H9 (cell line): ENCODE measurements around the gene LPGAT1. TPM values are rescaled to one million over a fixed set of nuclear protein-coding genes. Genes with fewer than 3 reads are reported as not detected.

Experiments
- DNase-seq: peaks from one replicate; pipeline ENCODE4 v3.0.0-alpha.2; 2017
- H2AFZ ChIP-seq: one replicate; pipeline ENCODE4 v1.6.1; 2013; ENCODE audit warnings: mild to moderate bottlenecking, low read length, control low read depth, moderate library complexity
- H2AK5ac ChIP-seq: 2 replicates; pipeline ENCODE4 v1.6.1; 2013; ENCODE audit warnings: low read length, control low read depth, mixed read lengths; ENCODE audit not compliant: insufficient read length
- H2BK120ac ChIP-seq: one replicate; pipeline ENCODE4 v1.6.1; 2013; ENCODE audit warnings: low read depth, mild to moderate bottlenecking, low read length, control low read depth, inconsistent platforms; ENCODE audit not compliant: poor library complexity, severe bottlenecking
- H2BK12ac ChIP-seq: 2 replicates; pipeline ENCODE4 v1.6.1; 2013; ENCODE audit warnings: low read length, control low read depth, mixed read lengths, low read depth; ENCODE audit not compliant: insufficient read length
- H2BK15ac ChIP-seq: 2 replicates; pipeline ENCODE4 v1.6.1; 2013; ENCODE audit warnings: low read depth, low read length, control low read depth
- H2BK20ac ChIP-seq: one replicate; pipeline ENCODE4 v1.6.1; 2013; ENCODE audit warnings: low read depth, mild to moderate bottlenecking, low read length, control low read depth, inconsistent platforms; ENCODE audit not compliant: poor library complexity, severe bottlenecking
- H2BK5ac ChIP-seq: 2 replicates; pipeline ENCODE4 v1.6.1; 2013; ENCODE audit warnings: low read length, control low read depth, mixed read lengths; ENCODE audit not compliant: insufficient read length
- H3K14ac ChIP-seq: 2 replicates; pipeline ENCODE4 v1.6.1; 2013; ENCODE audit warnings: low read length, control low read depth; ENCODE audit not compliant: insufficient read depth
- H3K18ac ChIP-seq: 2 replicates; pipeline ENCODE4 v1.6.1; 2013; ENCODE audit warnings: low read depth, mild to moderate bottlenecking, mixed read lengths, low read length, control low read depth; ENCODE audit not compliant: insufficient read length
- H3K23ac ChIP-seq: 2 replicates; pipeline ENCODE4 v1.6.1; 2013; ENCODE audit warnings: low read length, control low read depth, mixed read lengths, low read depth; ENCODE audit not compliant: insufficient read length
- H3K23me2 ChIP-seq: 2 replicates; pipeline ENCODE4 v1.6.1; 2013; ENCODE audit warnings: low read depth, mild to moderate bottlenecking, mixed read lengths, low read length, control low read depth; ENCODE audit not compliant: insufficient read length, poor library complexity, severe bottlenecking
- H3K27ac ChIP-seq: 2 replicates; pipeline ENCODE4 v1.5.1; 2013; ENCODE audit warnings: low read length, control low read depth, mixed read lengths, low read depth; ENCODE audit not compliant: insufficient read length
- H3K27me3 ChIP-seq: 2 replicates; pipeline ENCODE4 v1.6.1; 2013; ENCODE audit warnings: low read length, control low read depth, inconsistent platforms; ENCODE audit not compliant: insufficient read depth
- H3K4ac ChIP-seq: 2 replicates; pipeline ENCODE4 v1.6.1; 2013; ENCODE audit warnings: low read depth, mild to moderate bottlenecking, control low read depth, inconsistent platforms, low read length, moderate library complexity
- H3K4me1 ChIP-seq: 2 replicates; pipeline ENCODE4 v1.6.1; 2013; ENCODE audit warnings: low read length, control low read depth, inconsistent platforms; ENCODE audit not compliant: insufficient read depth
- H3K4me2 ChIP-seq: 2 replicates; pipeline ENCODE4 v1.6.1; 2013; ENCODE audit warnings: low read length, control low read depth, mixed read lengths; ENCODE audit not compliant: insufficient read length, insufficient read depth
- H3K56ac ChIP-seq: 2 replicates; pipeline ENCODE4 v1.6.1; 2013; ENCODE audit warnings: low read depth, mild to moderate bottlenecking, mixed read lengths, low read length, control low read depth; ENCODE audit not compliant: insufficient read length
- H3K79me1 ChIP-seq: 2 replicates; pipeline ENCODE4 v1.6.1; 2013; ENCODE audit warnings: low read depth, mild to moderate bottlenecking, moderate library complexity, low read length, control low read depth, inconsistent platforms; ENCODE audit not compliant: insufficient read depth, poor library complexity, severe bottlenecking
- H3K79me2 ChIP-seq: 2 replicates; pipeline ENCODE4 v1.6.1; 2013; ENCODE audit warnings: low read length, control low read depth, inconsistent platforms; ENCODE audit not compliant: insufficient read depth
- H3K9ac ChIP-seq: 2 replicates; pipeline ENCODE4 v1.6.1; 2013; ENCODE audit warnings: low read length, control low read depth, mixed read lengths; ENCODE audit not compliant: insufficient read length; ENCODE audit errors: extremely low read depth
- H3K9me3 ChIP-seq: one replicate; pipeline ENCODE4 v1.6.1; 2013; ENCODE audit warnings: low read depth, low read length, inconsistent platforms; ENCODE audit not compliant: control insufficient read depth
- H3T11ph ChIP-seq: one replicate; pipeline ENCODE4 v1.6.1; 2013; ENCODE audit warnings: mild to moderate bottlenecking, low read length, control low read depth, inconsistent platforms
- H4K20me1 ChIP-seq: one replicate; pipeline ENCODE4 v1.6.1; 2013; ENCODE audit not compliant: control insufficient read depth, insufficient read length, insufficient read depth
- H4K5ac ChIP-seq: 2 replicates; pipeline ENCODE4 v1.6.1; 2013; ENCODE audit warnings: low read depth, mild to moderate bottlenecking, mixed read lengths, low read length, control low read depth; ENCODE audit not compliant: insufficient read length
- H4K8ac ChIP-seq: replicated peaks from 2 replicates; pipeline ENCODE4 v1.6.1; 2013; ENCODE audit warnings: low read length, control low read depth, mixed read lengths, low read depth; ENCODE audit not compliant: insufficient read length
- H4K91ac ChIP-seq: 2 replicates; pipeline ENCODE4 v1.6.1; 2013; ENCODE audit warnings: low read depth, mild to moderate bottlenecking, moderate library complexity, mixed read lengths, low read length, control low read depth; ENCODE audit not compliant: insufficient read length
- H3K27ac Mint-ChIP-seq, 3 experiments: 2 replicates in 2 of 3; 3 replicates in 1 of 3; pipeline ENCODE4 v1.8.0; 2020 to 2021; ENCODE audit warnings: mixed read lengths in 3 of 3, mild to moderate bottlenecking in 1 of 3, moderate library complexity in 1 of 3
- H3K27me3 Mint-ChIP-seq: 2 replicates; pipeline ENCODE4 v1.8.0; 2021; ENCODE audit warnings: low read depth, mild to moderate bottlenecking, moderate library complexity, mixed read lengths
- H3K36me3 Mint-ChIP-seq, 3 experiments: 2 replicates in 2 of 3; 3 replicates in 1 of 3; pipeline ENCODE4 v1.8.0; 2020 to 2021; ENCODE audit warnings: low read depth in 3 of 3, mixed read lengths in 3 of 3; ENCODE audit not compliant: insufficient read depth in 1 of 3
- H3K4me1 Mint-ChIP-seq, 2 experiments: 2 replicates each; pipeline ENCODE4 v1.8.0; 2020; ENCODE audit warnings: mixed read lengths in 2 of 2
- H3K4me3 Mint-ChIP-seq, 2 experiments: 2 replicates in 1 of 2; 3 replicates in 1 of 2; pipeline ENCODE4 v1.8.0; 2020 to 2021; ENCODE audit warnings: mild to moderate bottlenecking in 2 of 2, mixed read lengths in 2 of 2, moderate library complexity in 1 of 2
- H3K9me3 Mint-ChIP-seq, 2 experiments: 2 replicates in 1 of 2; 3 replicates in 1 of 2; pipeline ENCODE4 v1.8.0; 2020; ENCODE audit warnings: mild to moderate bottlenecking in 2 of 2, mixed read lengths in 2 of 2, moderate library complexity in 1 of 2
- CTCF ChIP-seq: fragments of 200-600 bp; sonication (generic); conservative IDR thresholded peaks from 3 replicates; pipeline ENCODE4 v1.8.0; 2021; ENCODE audit warnings: antibody characterized with exemption, mild to moderate bottlenecking
- WGBS: extraction: QIAGEN DNeasy Blood & Tissue Kit; methylation state at CpG from one replicate; pipeline ENCODE4 v1.1.7; 2013; ENCODE audit warnings: missing lambda C conversion rate, low lambda C conversion rate, mixed read lengths; ENCODE audit not compliant: insufficient read length; ENCODE audit errors: extremely low coverage; 5-methylcytosine and 5-hydroxymethylcytosine counted together
- total RNA-seq: library from RNA; stranded (reverse); gene quantifications from 2 replicates; pipeline ENCODE4 v1.2.1, GENCODE V29; 2021

The LPGAT1 gene
- total RNA-seq, 1 experiment from 2014 or later: 12.2 TPM

GRCh38 chr1:211742889-211743529 lies 87.6 kb downstream of the LPGAT1 start:
- H4K5ac ChIP-seq: no peak overlapping the region
- no peak overlapping the region for H2AK5ac ChIP-seq
- H3K4ac ChIP-seq: no peak overlapping the region
- H2BK5ac ChIP-seq: no peak overlapping the region
- H3K4me1 Mint-ChIP-seq: peaks cover 11 to 12% of the 10 kb centered on the region in 2 experiments
- no peak overlapping the region for H3K18ac ChIP-seq
- H3K27me3 Mint-ChIP-seq: no peaks in the 10 kb centered on the region
- H2AFZ ChIP-seq: no peak overlapping the region
- no peaks in the 10 kb centered on the region for H3K79me2 ChIP-seq
- H3K9ac ChIP-seq: no peak overlapping the region
- H3K36me3 Mint-ChIP-seq: no peaks in the 10 kb centered on the region
- no CpG with 5 or more reads among the region's 4 CpGs for WGBS
- no peak overlapping the region for H4K91ac ChIP-seq
- H3K27me3 ChIP-seq: no peaks in the 10 kb centered on the region
- H2BK20ac ChIP-seq: no peak overlapping the region
- H4K20me1 ChIP-seq: no peaks in the 10 kb centered on the region
- H3K4me2 ChIP-seq: no peak overlapping the region
- no peaks in the 10 kb centered on the region for H3K9me3 Mint-ChIP-seq
- H3K14ac ChIP-seq: no peak overlapping the region
- no peak overlapping the region for H2BK15ac ChIP-seq
- no peaks in the 10 kb centered on the region for H3K23me2 ChIP-seq
- no peak overlapping the region for H2BK12ac ChIP-seq
- H2BK120ac ChIP-seq: no peak overlapping the region
- H3K56ac ChIP-seq: no peak overlapping the region
- no peak overlapping the region for H3K23ac ChIP-seq
- H4K8ac ChIP-seq: no peak overlapping the region
- no peaks in the 10 kb centered on the region for H3K79me1 ChIP-seq
- no peak for DNase-seq
- H3K4me3 Mint-ChIP-seq: no peak overlapping the region
- no peaks in the 10 kb centered on the region for H3K9me3 ChIP-seq
- H3K4me1 ChIP-seq: no peaks in the 10 kb centered on the region
- H3K27ac Mint-ChIP-seq: 0 out of 7 replicates have a peak overlapping the region, but pooled peaks of 1 of the 3 experiments have one; percentile 6
- no peak overlapping the region for H3K27ac ChIP-seq
- TF ChIP-seq CTCF: no peak
- no peak overlapping the region for H3T11ph ChIP-seq
